Measurements from ENCODE around the gene ITPRIP. TPM values are rescaled to one million over a fixed set of nuclear protein-coding genes. Genes with fewer than 3 reads are reported as not detected.
A peak's percentile ranks its signal among the peaks of the same experiment; 100 is the strongest.

The ITPRIP gene
- total and polyA plus RNA-seq, 2 of the 8 experiments (the other 6 are each of a cell fraction or from before 2014, with no cell fraction given): 15.3 to 16.9 TPM

DNA sequence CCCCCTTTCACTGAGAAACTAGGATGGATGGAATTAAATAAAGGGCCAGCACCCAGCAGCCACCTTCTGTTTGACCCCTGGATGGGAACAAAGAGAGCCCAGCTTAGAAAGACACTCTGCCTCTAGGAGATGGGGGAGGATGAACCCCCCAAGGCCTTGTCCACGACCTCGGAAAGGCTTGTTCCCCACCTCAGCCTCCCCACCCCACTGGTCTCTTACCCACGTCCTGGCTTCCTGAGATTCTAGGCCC, 9.7 kb downstream of the ITPRIP start:
- H4K20me1 ChIP-seq (replicated peaks in 1 of 2; ENCODE audit: control insufficient read depth in 1 of 2, insufficient read depth in 2 of 2, low read length in 2 of 2): peaks cover 4% of the 10 kb centered on the region in 2 experiments
- H3K4me1 ChIP-seq (replicated peaks in 1 of 4; ENCODE audit: control insufficient read depth in 3 of 4, insufficient read depth in 4 of 4, low read length in 3 of 4): peaks cover 48 to 77% (median 59%) of the 10 kb centered on the region in 4 experiments
- peak overlapping the region; percentile 42 for H2BK12ac ChIP-seq (ENCODE audit: low read depth, low read length)
- no peak for FAIRE-seq
- no peak overlapping the region for H2BK15ac ChIP-seq (ENCODE audit: low read length)
- H3K36me3 ChIP-seq (ENCODE audit: control insufficient read depth in 2 of 4, insufficient read depth in 4 of 4, low read length in 3 of 4): no peaks in the 10 kb centered on the region
- CTCF ChIA-PET (ENCODE audit: partially characterized antibody): interaction anchor here (0.8 to 18.5 kb wide), 6 partner anchors 12 to 294 kb away, joined by 3 to 166 read pairs (median 4); partner anchors contain the start of gene CFAP58
- H3K18ac ChIP-seq (ENCODE audit: extremely low read depth, low read length): peak overlapping the region; percentile 65
- H2AFZ ChIP-seq (ENCODE audit: low read length): no peak overlapping the region
- no peak overlapping the region for H2BK120ac ChIP-seq (replicated peaks; ENCODE audit: low read depth, low read length)
- H3K4me2 ChIP-seq (ENCODE audit: insufficient read depth in 1 of 2, low read depth in 2 of 2, low read length in 2 of 2): peak overlapping the region; percentile 66 to 79
- peak overlapping the region in 2 of 4 experiments; percentile 39 to 52; a peak in 3 of 7 replicates for H3K9ac ChIP-seq (replicated peaks in 1 of 4; ENCODE audit: extremely low read depth in 1 of 4, low read depth in 3 of 4, low read length in 3 of 4)
- no peak overlapping the region; the same call in 1 of the 2 replicates for H2AK5ac ChIP-seq (ENCODE audit: low read depth, low read length)
- H3K56ac ChIP-seq (replicated peaks; ENCODE audit: insufficient read length, low read depth, low read length): no peak overlapping the region
- no peaks in the 10 kb centered on the region for H3K27me3 ChIP-seq (replicated peaks in 1 of 4; ENCODE audit: control insufficient read depth in 3 of 4, extremely low read depth in 1 of 4, insufficient read depth in 3 of 4, low read length in 3 of 4)
- no peak overlapping the region for H3K4ac ChIP-seq (replicated peaks; ENCODE audit: insufficient read length, low read depth, low read length)
- H4K91ac ChIP-seq (replicated peaks; ENCODE audit: insufficient read length, low read length): peak overlapping the region; percentile 30
- WGBS, 2 experiments (ENCODE audit: extremely low coverage in 1 of 2, insufficient coverage in 1 of 2, insufficient read length in 1 of 2, insufficient replicate concordance in 2 of 2, low coverage in 1 of 2, low lambda C conversion rate in 2 of 2, missing lambda C conversion rate in 1 of 2): 4% methylated on average over 3 of the region's 3 CpGs; no CpG with 5 or more reads in 1 of the 2 experiments
- no peak overlapping the region for H3K14ac ChIP-seq (ENCODE audit: insufficient read length)
- H4K5ac ChIP-seq (ENCODE audit: insufficient read length, low read depth, low read length): peak overlapping the region; percentile 7
- H3K79me1 ChIP-seq (ENCODE audit: low read depth, low read length): peaks cover 41% of the 10 kb centered on the region
- H3K23me2 ChIP-seq (ENCODE audit: low read depth, low read length): no peaks in the 10 kb centered on the region
- peak overlapping the region; percentile 22; the same call in 1 of the 2 replicates for H4K8ac ChIP-seq (ENCODE audit: extremely low read depth, insufficient read depth, low read length)
- POLR2A ChIA-PET (ENCODE audit: partially characterized antibody): interaction anchor here (2.4 to 4.9 kb wide), 2 partner anchors 10 to 23 kb away, joined by 9 to 37 read pairs; partner anchors contain the start of gene ITPRIP
- H2BK20ac ChIP-seq (ENCODE audit: low read length): no peak overlapping the region
- H3K23ac ChIP-seq (ENCODE audit: insufficient read length): no peak overlapping the region
- DNase-seq (ENCODE audit: low read depth in 1 of 2, low spot score in 2 of 2): no peak
- peak overlapping the region in 3 of 4 experiments; percentile 17 to 44 (median 24); a peak in 5 of 8 replicates for H3K4me3 ChIP-seq (ENCODE audit: extremely low read depth in 1 of 4, insufficient read depth in 2 of 4, low read depth in 3 of 4, low read length in 4 of 4)
- peaks cover 4 to 88% of the 10 kb centered on the region in 2 experiments; a peak in 3 of 4 replicates for H3K79me2 ChIP-seq (ENCODE audit: control insufficient read depth in 1 of 2, insufficient read depth in 2 of 2, low read length in 2 of 2)
- no peaks in the 10 kb centered on the region for H3K9me3 ChIP-seq (ENCODE audit: insufficient read depth in 2 of 2, low read depth in 1 of 2, low read length in 1 of 2)
- H2BK5ac ChIP-seq (ENCODE audit: low read depth, low read length): peak overlapping the region; percentile 69
- H3K27ac ChIP-seq (ENCODE audit: low read depth, low read length): peak overlapping the region; percentile 87; the same call in 1 of the 2 replicates
- TF ChIP-seq JUND (IDR thresholded peaks at IDR 0.05; ENCODE audit: low read length): no peak
- TF ChIP-seq, protein P1, sequence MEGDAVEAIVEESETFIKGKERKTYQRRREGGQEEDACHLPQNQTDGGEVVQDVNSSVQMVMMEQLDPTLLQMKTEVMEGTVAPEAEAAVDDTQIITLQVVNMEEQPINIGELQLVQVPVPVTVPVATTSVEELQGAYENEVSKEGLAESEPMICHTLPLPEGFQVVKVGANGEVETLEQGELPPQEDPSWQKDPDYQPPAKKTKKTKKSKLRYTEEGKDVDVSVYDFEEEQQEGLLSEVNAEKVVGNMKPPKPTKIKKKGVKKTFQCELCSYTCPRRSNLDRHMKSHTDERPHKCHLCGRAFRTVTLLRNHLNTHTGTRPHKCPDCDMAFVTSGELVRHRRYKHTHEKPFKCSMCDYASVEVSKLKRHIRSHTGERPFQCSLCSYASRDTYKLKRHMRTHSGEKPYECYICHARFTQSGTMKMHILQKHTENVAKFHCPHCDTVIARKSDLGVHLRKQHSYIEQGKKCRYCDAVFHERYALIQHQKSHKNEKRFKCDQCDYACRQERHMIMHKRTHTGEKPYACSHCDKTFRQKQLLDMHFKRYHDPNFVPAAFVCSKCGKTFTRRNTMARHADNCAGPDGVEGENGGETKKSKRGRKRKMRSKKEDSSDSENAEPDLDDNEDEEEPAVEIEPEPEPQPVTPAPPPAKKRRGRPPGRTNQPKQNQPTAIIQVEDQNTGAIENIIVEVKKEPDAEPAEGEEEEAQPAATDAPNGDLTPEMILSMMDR (IDR thresholded peaks at IDR 0.05; ENCODE audit: control extremely low read depth in 1 of 3, insufficient read depth in 1 of 3, low read depth in 1 of 3, low read length in 3 of 3): no peak
- no peak for TF ChIP-seq TEAD4 (IDR thresholded peaks at IDR 0.05; ENCODE audit: low read depth, low read length)
- TF ChIP-seq ZNF274 (IDR thresholded peaks at IDR 0.05; ENCODE audit: borderline replicate concordance, extremely low read depth, low read length): no peak
- no peak for TF ChIP-seq CHD2 (IDR thresholded peaks at IDR 0.05; ENCODE audit: low read length)
- TF ChIP-seq CEBPB (IDR thresholded peaks at IDR 0.05; ENCODE audit: low read depth, low read length): no peak

All from H1 (cell line).